ENCODE measurements around the gene TASOR2.

TASOR2 gene, protein sequence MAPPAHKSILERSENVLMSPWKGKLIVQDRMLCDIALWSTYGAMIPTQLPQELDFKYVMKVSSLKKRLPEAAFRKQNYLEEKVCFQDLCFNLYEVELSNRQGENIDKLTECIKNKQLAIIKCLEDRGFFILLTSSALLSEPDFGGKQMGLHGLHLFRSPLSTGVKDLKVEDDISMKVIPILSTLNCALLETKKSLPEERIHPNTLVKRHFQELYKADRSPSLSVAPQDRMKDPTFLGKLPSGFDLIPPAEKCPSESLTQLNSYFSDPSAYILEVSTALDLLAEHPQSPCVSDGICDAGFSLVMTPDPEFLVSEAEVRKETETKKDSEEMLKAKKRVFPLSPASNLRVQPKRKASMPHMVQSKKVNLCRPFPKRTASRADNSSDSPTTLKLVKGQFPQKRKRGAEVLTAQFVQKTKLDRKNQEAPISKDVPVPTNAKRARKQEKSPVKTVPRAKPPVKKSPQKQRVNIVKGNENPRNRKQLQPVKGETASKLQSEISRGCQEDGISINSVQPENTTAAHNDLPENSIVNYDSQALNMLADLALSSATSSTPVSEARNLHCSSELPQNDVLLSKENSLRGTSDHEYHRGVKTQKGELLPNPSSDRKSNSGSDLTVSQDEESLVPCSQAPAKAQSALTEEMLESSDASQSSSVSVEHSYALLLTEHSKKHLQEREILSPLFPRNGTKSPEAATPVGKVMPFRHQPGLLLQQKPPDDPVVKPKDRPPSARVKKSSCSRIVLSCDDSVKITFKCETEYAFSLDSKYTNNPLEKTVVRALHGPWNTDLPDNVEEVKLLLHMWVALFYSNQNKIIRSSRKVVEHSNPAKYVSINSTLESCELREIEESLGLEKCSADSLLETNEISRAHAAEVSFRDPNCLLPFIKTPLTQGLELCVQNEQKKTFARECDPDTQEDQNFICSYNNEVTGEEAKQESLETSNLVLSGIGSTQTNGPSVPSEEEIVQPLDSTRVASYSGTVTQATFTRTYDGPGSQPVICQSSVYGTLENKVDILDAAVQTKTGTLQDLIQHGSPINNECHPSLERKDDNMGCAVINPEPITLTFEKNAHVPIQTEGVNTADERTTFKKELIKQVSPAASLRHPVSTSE (N-terminal part only)

DNA sequence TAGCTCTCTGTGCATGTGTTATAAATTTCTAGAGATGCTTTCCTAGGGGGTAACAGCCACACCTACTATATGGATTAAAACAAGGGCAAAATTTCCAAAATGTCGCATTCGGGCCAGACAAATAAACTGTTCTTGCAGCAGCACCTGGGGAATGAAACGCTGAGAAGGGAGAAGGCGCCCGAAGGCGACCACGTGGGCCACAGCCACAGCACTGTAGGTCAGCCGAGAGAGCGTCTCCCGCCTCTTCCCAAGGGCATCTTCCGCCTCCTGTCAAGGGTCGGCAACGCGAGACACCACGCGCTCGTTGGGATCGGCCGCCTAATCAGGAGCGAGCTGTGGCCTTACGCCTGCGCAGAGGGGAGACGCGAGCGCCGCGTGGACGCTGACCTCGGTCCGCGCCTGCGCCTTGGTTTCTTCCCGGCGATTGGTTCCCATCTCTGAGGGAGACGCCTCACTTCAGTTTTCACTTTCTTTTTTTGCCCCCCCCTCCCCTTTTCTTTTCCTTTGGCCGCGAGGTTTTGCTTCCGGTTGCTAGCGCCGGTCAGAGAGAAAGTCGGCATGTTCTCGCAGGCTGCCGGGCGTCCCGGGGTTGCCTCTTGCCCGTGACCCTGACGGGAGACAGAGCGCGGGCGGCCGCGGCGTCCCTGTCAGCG lies at the start of gene TASOR2:
TASOR2 (plus strand) TSS at position 521 of the 653 bp plus-strand sequence. CDS start 35,805 bp downstream, outside the sequence.
- peak; percentile 99 for DNase-seq

DNA sequence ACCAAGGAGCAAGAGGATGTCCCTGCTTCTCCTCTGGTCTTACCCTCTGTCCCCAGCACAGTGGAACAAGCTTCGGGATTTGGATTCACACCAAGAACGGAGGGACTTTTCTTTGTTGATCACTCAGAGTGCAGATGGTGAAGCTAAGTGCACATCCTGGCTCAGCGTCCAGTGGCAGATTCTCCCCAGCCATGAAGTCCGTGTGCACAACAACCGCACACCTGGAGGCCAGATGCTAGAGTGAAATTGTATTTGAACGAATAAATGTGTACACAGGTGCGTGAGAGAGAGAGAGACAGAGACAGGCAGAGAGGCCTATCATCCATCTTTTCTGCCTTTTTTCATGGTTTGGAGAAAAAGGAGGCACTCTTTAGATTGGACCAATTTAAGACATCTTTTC lies 49.7 kb upstream of the TASOR2 start:
- no peak for DNase-seq

DNA sequence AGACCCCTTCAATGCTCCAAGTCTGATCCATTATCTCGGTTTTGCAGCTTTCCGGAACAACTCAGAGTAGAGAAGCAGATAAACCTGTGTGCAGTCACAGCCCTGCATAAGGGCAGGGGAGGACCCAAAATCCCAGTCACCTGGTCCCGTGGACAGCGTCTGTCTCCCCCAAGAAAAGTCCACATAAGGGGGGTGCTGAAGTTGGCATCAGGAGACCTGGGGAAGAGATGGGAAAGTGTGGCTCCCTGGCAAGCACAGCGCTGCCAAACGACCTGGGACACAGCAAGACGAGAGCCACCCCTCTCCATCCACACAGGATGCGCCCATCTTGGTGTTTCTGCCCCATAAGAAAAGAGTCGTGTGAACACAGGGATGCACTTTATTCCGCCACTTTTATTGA lies 46.1 kb upstream of the TASOR2 start:
- no peak for DNase-seq

DNA sequence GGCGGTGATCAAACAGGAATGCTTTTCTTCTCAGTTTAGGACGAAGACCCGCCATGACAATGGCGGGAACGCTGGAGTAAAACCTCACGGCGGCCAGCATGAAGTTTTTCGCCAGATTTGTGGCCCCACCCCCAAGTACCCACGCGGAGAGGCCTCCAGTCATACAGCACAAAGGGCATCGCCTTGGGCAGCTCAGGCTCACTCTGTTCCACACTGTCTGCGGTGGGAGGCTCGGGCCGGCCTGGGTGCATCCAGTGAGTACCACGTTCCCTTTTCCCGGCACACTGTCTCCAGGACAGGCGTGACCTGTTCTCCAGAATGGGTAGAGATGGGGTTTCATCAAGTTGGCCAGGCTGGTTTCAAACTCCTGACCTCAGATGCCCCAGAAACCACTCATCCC lies 45.6 kb upstream of the TASOR2 start:
- no peak for DNase-seq

DNA sequence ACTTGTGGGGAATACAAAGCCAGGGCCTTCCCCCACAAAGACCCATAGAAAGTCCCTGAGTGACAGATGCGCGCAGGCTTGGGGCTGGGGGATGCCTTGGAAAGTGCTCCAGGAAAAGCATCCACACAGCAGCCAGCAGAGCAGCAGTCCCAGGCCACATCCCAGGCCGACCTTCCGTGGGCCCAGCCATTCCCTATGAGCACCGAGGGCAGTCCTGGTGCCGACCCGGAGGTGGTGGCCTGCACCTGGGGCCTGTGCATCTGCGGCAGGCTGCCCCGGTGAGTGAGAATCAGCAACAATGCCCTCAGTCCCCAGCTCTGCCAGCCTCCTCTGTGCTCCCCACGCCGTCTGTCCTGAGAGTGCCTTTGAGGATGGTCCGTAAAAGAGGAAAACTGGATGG lies 44.6 kb upstream of the TASOR2 start:
- no peak for DNase-seq

DNA sequence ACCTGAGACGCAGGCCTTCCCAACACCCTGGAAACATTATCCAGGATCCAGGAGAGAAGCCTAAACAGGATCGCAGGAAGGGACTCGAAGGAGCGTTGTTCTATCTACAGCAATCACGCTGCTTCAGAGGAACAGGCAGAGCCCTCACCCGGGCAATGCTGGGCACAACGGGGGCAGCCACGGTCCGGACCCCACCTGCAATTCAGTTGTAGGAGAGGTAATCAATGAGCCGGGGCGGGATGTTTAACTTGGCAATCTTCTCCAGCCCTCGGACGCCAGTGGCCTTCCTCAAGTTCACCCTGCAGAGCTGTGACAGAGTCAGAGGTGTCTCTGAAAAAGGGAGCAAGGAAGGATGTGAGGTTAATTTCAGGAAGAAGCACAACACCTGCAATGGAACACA lies 44.1 kb upstream of the TASOR2 start:
- no peak for DNase-seq

DNA sequence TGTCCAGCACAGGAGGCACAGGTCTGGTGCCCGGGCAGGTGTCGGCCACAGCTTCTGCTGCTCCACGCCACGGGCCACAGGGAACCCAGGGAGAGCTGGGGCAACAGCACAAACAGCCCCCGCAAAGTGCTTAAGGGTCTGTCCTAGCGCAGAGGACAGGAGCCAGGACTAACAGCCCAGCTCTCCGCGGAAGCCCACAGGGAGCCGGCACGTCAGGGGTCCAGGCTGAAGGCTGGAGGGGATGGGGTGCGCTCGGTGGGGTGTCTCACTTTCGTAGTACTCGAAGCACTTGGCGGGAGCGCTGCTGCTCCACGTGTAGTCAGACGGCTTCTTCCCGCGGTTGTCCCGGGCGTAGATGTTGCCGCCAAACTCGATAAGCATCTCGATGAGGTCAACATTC lies 43.1 kb upstream of the TASOR2 start:
- no peak for DNase-seq

DNA sequence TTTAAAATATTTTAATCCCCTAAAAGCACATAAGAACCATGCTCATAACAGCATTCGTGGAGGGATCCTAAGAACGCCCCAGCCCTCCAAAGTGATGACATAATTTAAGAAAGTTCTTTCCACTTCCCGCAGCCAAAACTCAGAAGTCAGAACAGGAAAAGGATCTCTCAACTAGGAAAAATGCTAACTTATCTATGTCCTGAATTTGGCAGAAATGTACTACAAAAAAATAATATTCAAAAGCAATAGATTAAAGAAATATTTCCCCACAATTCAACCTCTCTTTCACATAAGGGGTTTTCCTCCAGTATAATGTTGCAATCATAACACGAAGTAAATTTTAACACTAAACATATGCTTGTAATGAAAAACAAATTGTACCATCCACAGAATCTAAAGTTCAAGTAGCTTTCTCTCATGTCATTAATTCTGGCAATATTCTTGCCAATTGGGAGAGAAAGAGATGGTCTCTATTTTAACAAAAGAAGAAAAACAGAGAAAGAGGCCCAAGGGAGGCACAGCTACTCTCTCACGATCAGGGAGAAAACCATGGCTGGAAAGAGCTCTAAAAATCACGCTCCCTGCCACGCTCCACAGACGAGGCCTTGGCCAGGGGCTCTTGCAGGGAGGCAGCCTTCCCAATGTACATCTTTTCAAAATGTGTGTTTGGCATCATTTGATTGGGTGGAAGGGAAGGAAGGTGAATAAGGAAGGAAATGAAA lies 41.1 kb upstream of the TASOR2 start:
- no peak for DNase-seq

DNA sequence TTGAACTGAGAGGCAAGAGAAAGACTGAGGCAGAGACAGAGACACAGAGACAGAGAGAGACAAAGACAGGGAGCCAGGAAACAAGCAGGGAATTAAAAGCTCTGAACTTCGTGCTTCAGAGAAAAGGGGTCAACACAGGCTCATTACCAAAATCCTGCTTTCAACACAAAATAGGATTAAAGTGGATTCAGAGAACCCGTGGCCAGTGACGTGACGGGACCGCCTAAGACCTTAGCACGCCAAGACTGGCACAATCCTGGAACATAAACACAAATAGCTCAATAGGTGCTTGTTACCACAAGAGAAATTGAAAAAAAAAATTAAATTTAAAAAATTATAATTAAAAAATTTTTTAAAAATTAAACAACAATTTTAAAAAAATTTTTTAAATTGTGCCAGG lies 39.7 kb upstream of the TASOR2 start:
- DNase-seq: no peak

DNA sequence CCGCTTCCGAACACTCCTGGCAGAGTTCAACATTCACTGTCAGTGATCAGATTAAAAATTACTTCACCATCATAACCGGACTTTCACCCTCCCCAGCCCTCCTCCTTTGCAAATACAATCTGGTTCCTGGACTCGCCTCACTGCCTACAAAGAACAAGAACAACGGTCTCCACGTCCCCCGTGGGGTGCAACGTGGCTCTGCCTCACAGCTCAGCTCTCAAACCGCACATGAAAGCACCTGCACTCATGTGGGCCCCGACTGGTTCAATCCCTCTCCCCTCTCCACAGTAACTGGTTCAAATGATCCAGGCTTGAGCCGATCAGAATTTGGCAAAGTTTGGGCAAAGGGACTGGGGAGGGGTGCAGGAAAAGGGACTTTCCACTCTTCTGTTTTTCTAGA lies 39.3 kb upstream of the TASOR2 start:
- DNase-seq: no peak

DNA sequence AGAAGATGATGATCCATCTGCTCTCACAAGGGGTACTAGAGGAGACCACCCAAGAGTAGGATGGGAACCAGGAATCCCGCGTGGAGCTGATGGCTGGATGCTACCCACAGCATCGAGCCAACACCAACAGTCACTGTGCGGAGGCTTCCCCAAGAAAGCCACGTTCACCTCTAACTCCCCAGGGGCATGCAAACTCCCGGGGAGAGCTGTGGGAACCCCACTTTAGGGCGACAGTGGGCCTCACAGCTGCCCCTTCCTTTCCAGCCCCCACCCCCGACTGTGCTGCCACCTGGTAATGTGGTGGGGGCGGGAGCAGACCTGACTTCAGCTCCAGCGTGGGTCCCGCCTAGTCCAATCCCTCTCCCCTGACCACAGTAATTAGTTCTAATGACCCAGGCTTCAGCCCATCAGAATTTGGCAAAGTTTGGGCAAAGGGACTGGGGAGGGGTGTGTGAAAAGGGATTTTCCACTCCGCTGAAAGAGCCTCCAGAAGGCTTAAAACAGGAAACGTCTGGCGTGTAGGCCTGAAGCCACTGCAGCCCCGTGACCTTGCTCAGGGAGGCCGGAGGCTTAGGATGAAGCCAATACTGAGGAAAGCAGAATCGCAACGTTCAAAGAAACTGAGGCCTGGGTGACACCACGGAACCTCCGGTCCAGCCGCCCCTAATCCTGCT lies 38.6 kb upstream of the TASOR2 start:
- DNase-seq: no peak

DNA sequence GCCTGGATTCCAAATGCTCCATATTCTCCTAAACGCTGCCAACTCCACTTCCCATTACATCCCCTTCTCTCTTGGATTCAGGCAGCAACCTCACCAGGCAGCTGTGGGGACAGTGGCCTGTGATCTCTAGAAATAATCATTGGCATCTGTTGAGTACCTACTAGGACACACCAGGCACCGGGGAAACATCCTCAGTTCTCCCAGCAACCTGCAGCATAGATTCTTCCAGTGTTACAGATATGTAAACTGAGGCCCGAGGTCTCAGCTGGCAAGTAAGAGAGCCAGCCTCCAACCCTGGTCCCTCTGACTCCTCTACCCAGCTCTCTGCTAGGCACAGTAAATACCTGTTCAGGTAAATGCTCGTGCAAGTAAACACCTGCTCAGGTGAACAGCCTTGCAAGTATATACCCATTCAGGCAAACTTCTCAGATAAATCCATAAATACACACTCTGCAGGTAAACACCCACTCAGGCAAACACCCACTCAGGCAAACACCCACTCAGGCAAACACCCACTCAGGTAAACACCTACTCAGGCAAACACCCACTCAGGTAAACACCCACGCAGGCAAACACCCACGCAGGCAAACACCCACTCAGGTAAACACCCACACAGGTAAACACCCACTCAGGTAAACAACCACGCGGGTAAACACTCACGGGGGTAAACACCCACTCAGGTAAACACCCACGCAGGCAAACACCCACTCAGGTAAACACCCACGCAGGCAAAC lies 37.0 kb upstream of the TASOR2 start:
- no peak for DNase-seq

DNA sequence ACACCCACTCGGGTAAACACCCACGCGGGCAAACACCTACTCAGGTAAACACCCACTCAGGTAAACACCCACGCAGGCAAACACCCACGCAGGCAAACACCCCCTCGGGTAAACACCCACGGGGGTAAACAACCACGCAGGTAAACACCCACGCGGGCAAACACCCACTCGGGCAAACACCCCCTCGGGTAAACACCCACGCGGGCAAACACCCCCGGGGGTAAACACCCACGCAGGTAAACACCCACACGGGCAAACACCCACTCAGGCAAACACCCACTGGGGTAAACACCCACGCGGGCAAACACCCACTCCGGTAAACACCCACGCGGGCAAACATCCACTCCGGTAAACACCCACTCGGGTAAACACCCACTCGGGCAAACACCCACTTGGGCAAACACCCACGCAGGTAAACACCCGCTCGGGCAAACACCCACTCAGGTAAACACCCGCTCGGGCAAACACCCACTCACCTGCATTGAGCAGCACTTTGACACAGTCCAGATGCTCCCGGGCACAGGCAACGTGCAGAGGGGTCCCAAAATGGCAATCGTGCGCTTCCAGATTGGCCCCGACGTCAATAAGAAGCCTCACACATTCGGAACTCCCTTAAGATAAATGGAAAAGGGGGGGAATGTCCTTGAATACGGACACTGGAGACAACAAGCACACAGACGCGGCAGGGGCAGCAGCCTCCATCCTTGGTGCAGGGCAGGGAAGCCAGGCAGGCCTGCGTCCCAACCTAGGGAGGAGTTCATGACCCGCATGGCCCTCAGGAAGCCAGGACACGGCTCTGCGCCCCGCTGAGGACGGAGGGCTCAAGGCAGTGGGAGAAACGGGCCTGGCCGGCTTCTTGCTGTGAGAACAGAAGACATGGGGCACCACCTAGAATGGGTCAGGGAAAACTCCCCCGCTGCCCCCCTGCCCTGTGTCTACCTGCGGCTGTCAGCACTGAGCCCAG lies 35.9 kb upstream of the TASOR2 start:
- DNase-seq: no peak

DNA sequence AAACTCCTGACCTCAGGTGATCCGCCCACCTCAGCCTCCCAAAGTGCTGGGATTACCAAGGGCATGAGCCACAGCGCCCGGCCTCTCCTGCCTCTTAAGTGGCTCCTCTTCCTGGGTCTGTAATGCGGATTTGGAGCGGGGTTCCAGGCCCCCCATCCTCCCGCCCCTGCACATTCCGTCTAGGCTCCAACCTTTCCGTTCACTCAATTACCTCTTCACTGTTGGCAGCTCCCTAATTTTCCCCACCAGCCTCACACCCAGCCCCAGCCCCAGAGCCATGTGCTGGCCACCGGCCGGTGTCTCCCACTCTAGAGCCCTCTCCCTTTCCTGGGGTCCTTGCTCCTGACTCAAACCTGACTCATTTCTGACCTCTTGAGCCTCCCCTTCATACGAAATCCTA lies 34.9 kb upstream of the TASOR2 start:
- no peak for DNase-seq

DNA sequence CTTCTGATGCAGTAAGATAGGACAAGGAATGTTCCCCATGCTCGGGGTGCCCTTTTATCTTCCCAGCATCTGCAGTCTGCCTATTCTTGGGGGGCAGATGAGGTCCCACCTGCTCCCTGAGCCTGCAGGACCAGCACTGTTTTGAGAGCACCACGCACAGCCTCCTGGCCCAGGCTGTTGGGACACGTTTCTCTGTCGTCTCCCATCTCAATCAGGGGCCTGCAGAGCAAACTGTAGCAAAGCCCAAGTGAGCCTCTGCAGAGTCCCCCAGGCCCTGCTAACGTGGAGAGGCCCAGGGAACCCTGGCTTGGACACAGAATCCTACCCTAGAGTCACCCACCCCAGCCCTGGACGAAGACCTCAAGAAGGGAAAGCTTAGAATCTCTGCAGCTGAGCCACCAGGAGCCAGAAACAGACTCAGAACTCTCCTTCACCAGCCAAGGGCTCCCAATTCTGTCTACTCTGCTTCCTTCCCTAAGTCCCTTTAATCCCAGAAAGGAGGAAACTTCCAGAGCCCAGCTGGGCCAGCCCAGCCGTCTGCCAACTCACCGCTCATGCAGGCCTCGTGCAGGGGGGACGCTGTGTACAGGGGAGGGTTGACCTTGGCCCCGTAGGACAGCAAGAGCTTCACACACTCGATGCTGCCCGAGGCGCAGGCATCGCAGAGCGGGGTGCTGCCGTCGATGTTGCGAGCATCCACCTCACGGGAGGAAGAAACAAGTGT lies 33.8 kb upstream of the TASOR2 start:
- no peak for DNase-seq

DNA sequence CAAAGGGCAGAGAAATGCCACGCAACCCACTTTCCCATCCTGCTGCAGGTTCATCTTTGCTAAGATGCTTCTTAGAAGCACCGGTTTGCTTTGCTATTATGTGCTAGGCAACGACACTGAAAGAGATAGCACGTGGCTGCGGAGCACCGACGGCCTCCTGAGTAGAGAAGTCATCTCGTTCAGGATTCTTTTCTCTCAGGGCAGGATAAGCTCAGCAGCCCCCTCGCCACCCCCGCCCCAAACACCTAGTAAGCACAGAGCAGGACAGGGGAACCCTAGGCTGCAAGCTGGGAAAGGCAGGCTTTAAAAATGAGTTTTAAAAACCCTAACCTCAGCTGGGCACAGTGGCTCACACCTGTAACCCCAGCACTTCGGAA lies 33.3 kb upstream of the TASOR2 start:
- no peak for DNase-seq

DNA sequence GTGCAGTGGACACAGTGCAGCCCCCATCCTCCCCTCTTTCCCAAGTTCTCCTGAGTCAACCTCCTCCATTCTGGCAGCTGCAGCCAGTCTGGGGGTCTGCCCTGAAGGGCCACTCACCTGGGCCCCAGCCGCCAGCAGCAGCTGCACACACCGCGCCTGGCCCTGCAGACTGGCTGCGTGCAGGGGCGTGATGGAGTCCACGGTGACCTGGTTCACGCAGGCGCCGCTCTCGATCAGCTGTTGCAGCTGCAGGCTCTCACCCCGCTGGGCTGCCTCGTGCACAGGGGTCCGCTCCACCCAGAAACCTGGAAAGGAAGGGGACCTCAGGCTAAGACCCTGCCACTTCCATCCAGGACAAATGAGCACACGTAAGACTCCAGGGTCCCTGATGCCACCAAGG lies 31.9 kb upstream of the TASOR2 start:
- DNase-seq: no peak

DNA sequence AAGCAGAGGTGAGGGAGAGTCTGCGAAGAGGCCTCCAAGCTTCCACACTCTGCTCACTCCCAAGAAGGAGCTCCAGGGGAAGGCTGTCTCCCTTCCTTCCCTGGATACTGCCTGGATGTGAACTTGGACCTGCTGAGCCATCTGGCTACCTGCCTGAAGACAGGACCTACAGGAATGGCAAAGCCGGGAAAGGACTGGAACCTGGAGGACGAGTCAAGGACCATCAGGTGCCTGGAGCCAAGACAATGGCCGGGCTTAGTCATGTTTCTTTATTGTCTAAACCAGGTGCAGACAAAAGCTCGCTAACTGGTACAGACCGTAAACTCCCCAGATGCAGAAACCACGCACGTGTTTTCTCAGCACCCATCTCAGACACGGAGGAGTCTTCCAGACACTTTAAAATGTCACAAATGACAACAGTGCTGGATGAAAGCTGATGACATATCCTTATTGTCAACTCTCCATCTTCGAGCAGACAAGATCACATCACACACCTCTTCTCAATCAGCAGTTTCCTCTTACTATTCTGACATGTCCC lies 30.4 kb upstream of the TASOR2 start:
- DNase-seq: no peak

DNA sequence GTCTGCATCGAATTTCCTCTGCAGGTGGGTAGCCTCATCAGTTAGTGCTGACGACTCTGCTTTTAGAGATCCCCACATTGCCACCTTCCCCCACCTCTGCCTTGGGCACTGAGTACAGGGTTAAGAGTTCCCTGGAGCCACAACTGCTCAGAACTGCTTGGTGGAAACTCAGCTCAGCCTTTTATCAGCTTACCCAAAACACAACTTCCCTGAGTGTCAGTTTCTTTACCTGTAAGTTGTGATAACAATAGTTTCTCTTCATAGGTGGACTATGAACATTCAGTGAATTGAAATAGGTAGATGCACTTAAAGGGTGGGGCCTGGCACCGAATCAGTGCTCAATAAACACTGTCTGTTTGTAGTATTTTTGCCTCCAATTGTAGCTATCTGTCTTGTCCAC lies 29.5 kb upstream of the TASOR2 start:
- DNase-seq: no peak
